ENCODE results near the gene SDC3.

SDC3 gene

DNA sequence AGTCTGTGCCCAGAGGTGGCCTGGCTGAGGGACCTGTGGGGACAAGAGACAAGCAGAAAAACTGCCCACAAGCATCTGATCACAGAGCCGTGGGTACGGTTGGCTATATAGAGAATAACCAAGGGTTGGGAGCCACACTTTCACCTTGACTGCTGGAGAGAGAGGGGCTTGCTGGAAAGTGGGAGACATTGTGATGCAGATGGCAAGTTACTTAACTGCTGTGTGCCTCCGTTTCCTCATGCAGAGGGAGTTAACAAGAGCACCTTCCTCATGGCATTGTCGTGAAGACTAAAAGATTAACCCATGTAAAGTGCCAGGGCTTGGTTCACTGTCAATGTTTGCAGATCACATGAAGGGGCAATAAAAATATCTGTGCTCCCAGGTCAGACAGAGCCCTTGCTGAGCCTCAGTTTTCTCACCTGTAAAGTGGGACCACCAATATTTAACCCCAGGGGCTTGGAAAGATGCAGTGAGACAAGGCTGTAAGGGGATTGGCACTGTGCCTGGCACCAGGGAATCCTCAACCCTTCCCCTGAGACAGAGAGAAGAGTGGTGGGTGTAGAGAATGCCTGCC, 52.8 kb downstream of the SDC3 start:
- in situ Hi-C loops (cut with MboI; ENCODE audit: low sequenced_read_pairs, unreplicated experiment) = no loop called here
- DNase-seq (ENCODE audit: low spot score) = no peak
- TF ChIP-seq, protein P1, sequence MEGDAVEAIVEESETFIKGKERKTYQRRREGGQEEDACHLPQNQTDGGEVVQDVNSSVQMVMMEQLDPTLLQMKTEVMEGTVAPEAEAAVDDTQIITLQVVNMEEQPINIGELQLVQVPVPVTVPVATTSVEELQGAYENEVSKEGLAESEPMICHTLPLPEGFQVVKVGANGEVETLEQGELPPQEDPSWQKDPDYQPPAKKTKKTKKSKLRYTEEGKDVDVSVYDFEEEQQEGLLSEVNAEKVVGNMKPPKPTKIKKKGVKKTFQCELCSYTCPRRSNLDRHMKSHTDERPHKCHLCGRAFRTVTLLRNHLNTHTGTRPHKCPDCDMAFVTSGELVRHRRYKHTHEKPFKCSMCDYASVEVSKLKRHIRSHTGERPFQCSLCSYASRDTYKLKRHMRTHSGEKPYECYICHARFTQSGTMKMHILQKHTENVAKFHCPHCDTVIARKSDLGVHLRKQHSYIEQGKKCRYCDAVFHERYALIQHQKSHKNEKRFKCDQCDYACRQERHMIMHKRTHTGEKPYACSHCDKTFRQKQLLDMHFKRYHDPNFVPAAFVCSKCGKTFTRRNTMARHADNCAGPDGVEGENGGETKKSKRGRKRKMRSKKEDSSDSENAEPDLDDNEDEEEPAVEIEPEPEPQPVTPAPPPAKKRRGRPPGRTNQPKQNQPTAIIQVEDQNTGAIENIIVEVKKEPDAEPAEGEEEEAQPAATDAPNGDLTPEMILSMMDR (IDR thresholded peaks at IDR 0.05; ENCODE audit: borderline replicate concordance, control extremely low read depth, extremely low read depth, insufficient read depth, missing control alignments) = no peak

DNA sequence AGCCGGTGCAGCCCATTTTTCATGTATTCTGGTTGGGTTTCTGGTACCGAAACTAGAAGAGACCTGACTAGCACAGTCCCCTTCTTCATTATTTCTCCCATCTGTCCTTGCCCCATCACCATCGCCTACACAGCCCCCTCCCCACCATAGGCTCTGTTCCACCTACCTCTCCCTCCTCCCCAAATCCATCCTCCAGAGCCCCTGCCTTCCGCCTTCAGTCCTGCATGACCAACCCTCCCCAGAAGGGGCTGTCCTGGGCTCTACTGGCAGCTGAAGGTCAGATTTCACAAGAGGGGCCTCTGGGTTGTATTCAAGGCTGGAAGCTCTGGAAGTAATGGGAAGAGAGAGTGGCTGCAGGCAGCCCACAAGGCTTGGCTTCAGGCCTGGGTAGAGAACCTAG, 55.2 kb downstream of the SDC3 start:
- TF ChIP-seq, protein P1 (IDR thresholded peaks at IDR 0.05; ENCODE audit: borderline replicate concordance, control extremely low read depth, extremely low read depth, insufficient read depth, missing control alignments) = no peak
- no peak for DNase-seq (ENCODE audit: low spot score)
- in situ Hi-C loops (cut with MboI; ENCODE audit: low sequenced_read_pairs, unreplicated experiment) = no loop called here

DNA sequence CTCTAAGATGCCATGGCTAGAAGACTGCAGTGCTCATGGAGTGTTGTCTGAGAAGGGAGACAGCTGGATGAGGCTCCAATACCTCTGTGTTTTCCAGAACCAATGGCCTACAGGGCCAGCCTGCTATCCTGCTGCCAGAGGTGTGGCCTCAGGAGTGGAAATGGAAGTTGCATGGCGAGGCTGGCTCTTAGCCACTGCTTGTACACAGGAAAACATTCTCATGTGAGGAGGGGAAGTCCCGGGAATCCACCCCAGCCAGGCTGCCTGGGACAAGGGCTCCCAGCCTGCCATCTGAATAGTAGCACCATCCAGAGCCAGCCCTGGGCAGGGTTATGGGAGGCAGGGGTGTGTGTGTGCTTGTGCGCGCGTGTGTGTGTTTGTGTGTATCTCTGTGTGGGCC, 56.5 kb downstream of the SDC3 start:
- DNase-seq (ENCODE audit: low spot score) = no peak
- in situ Hi-C loops (cut with MboI; ENCODE audit: low sequenced_read_pairs, unreplicated experiment) = no loop called here
- TF ChIP-seq, protein P1 (IDR thresholded peaks at IDR 0.05; ENCODE audit: borderline replicate concordance, control extremely low read depth, extremely low read depth, insufficient read depth, missing control alignments) = no peak

DNA sequence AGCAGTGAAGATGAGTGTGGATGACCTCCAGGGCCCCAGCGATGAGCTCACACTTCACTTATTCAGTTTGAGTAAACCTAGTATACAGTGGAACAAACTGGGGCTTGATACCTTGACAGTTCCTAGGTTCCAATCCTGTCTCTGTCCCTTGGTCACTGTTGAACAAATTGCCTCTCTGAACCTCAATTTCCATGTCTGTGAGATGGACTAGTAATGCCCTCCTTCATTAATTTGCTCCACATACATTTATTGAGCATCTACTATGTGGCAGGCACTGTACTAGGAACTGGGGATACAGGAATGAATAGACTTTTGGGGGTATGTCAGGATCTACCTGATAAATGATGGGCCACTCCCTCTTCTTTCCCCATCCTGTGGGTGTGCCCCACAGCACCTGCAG, 57.3 kb downstream of the SDC3 start:
- DNase-seq (ENCODE audit: low spot score) = no peak
- in situ Hi-C loops (cut with MboI; ENCODE audit: low sequenced_read_pairs, unreplicated experiment) = no loop called here
- TF ChIP-seq, protein P1 (IDR thresholded peaks at IDR 0.05; ENCODE audit: borderline replicate concordance, control extremely low read depth, extremely low read depth, insufficient read depth, missing control alignments) = no peak

DNA sequence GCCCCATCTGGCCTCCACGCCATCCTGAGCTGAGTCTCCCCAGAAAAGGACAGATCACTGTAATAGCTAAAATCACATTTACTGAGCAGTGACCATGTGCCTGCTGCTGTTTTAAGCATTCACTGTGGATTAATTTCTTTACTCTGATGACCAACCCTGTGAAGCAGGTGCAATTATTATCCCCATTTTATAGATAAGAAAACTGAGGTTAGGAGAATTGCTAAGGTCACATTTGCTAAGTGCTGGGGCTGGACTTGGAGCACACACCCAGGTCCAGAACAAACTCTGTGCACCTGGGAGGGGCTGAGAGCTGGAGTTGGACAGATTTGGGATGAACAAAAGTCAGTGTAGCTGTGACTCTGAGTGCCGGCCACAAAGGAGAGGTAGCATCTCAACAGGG, 58.0 kb downstream of the SDC3 start:
- TF ChIP-seq, protein P1 (IDR thresholded peaks at IDR 0.05; ENCODE audit: borderline replicate concordance, control extremely low read depth, extremely low read depth, insufficient read depth, missing control alignments) = no peak
- no peak for DNase-seq (ENCODE audit: low spot score)
- in situ Hi-C loops (cut with MboI; ENCODE audit: low sequenced_read_pairs, unreplicated experiment) = no loop called here

DNA sequence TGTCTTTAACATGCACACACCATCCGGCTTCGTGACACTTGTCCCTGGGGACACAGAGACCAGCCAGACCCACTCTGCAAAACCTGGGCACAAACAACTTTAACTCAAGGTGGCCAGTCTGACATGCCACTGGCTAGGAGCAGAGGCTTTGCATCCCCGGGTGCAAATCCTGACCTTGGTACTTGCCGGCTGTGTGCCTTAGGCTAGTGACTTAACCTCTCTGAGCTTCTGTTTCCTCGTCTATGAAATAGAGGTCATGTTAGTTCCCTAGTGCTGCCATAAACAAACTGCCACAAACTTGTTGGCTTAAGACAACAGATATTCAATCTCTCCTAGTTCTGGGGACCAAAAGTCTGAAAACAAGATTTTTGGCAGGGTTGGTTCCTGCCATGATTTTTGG, 60.4 kb downstream of the SDC3 start:
- DNase-seq (ENCODE audit: low spot score) = no peak
- TF ChIP-seq, protein P1 (IDR thresholded peaks at IDR 0.05; ENCODE audit: borderline replicate concordance, control extremely low read depth, extremely low read depth, insufficient read depth, missing control alignments) = no peak
- in situ Hi-C loops (cut with MboI; ENCODE audit: low sequenced_read_pairs, unreplicated experiment) = no loop called here
